ENCODE data around the gene KRT78. TPM values are rescaled to one million over a fixed set of nuclear protein-coding genes. Genes with fewer than 3 reads are reported as not detected.
A peak's percentile ranks its signal among the peaks of the same experiment; 100 is the strongest.

KRT78 gene
- total and polyA plus RNA-seq, 3 experiments from 2014 or later, result not detected

- Mint-ChIP-seq H3K27me3 (peaks cover 0 to 4% of the 10 kb centered on the region in 2 donors), H3K36me3 (no peaks in the 10 kb centered on the region), H3K4me1 (no peaks in the 10 kb centered on the region), H3K9me3 (no peaks in the 10 kb centered on the region), H3K4me3 (no peak overlapping the region), H3K27ac (no peak overlapping the region)
- H3K9me3 ChIP-seq (ENCODE audit: low read length), result no peaks in the 10 kb centered on the region
- H3K4me1 ChIP-seq (ENCODE audit: insufficient read depth, low read length), result no peaks in the 10 kb centered on the region
- H3K36me3 ChIP-seq (ENCODE audit: insufficient read depth, low read length), result no peaks in the 10 kb centered on the region
- ChIA-PET POLR2A (no interaction called here), CTCF (no interaction called here)
- H3K27ac ChIP-seq (ENCODE audit: low read depth, low read length), result no peak overlapping the region
- H3K27me3 ChIP-seq (ENCODE audit: insufficient read depth, low read length, poor library complexity, severe bottlenecking), result no peaks in the 10 kb centered on the region
- no peak for DNase-seq
- no peak overlapping the region for H3K4me3 ChIP-seq (ENCODE audit: low read length)
These were observed 20.2 kb downstream of the KRT78 start for GRCh38 chr12:52828591-52829021.

- no peak for DNase-seq
- Histone ChIP-seq H3K27ac (ENCODE audit: low read depth, low read length) (no peak overlapping the region), H3K27me3 (ENCODE audit: insufficient read depth, low read length, poor library complexity, severe bottlenecking) (no peaks in the 10 kb centered on the region), H3K36me3 (ENCODE audit: insufficient read depth, low read length) (no peaks in the 10 kb centered on the region), H3K4me3 (ENCODE audit: low read length) (no peak overlapping the region), H3K4me1 (ENCODE audit: insufficient read depth, low read length) (no peaks in the 10 kb centered on the region), H3K9me3 (ENCODE audit: low read length) (no peaks in the 10 kb centered on the region)
- Mint-ChIP-seq H3K27ac (no peak overlapping the region), H3K36me3 (no peaks in the 10 kb centered on the region), H3K4me3 (no peak overlapping the region), H3K9me3 (no peaks in the 10 kb centered on the region), H3K27me3 (peaks cover 0 to 6% of the 10 kb centered on the region in 2 donors), H3K4me1 (no peaks in the 10 kb centered on the region)
- ChIA-PET POLR2A (no interaction called here), CTCF (no interaction called here)
These were observed 20.6 kb downstream of the KRT78 start for GRCh38 chr12:52828156-52828555.

GRCh38 chr12:52827499-52828090 is 21.2 kb downstream of the KRT78 start:
- no peaks in the 10 kb centered on the region for H3K9me3 ChIP-seq (ENCODE audit: low read length)
- no peaks in the 10 kb centered on the region for H3K9me3 Mint-ChIP-seq
- H3K27ac ChIP-seq (ENCODE audit: low read depth, low read length), result no peak overlapping the region
- peaks cover 0 to 8% of the 10 kb centered on the region in 2 donors for H3K27me3 Mint-ChIP-seq
- no peaks in the 10 kb centered on the region for H3K36me3 ChIP-seq (ENCODE audit: insufficient read depth, low read length)
- POLR2A ChIA-PET, result no interaction called here
- no peaks in the 10 kb centered on the region for H3K4me1 ChIP-seq (ENCODE audit: insufficient read depth, low read length)
- no peaks in the 10 kb centered on the region for H3K36me3 Mint-ChIP-seq
- H3K27ac Mint-ChIP-seq, result no peak overlapping the region
- no peak overlapping the region for H3K4me3 Mint-ChIP-seq
- CTCF ChIA-PET, result no interaction called here
- H3K27me3 ChIP-seq (ENCODE audit: insufficient read depth, low read length, poor library complexity, severe bottlenecking), result no peaks in the 10 kb centered on the region
- H3K4me1 Mint-ChIP-seq, result no peaks in the 10 kb centered on the region
- DNase-seq, result no peak
- no peak overlapping the region for H3K4me3 ChIP-seq (ENCODE audit: low read length)

GRCh38 chr12:52826611-52827498 is 21.9 kb downstream of the KRT78 start:
- Mint-ChIP-seq H3K4me3 (no peak overlapping the region), H3K27me3 (peaks cover 0 to 8% of the 10 kb centered on the region in 2 donors), H3K9me3 (no peaks in the 10 kb centered on the region), H3K4me1 (no peaks in the 10 kb centered on the region), H3K27ac (no peak overlapping the region), H3K36me3 (no peaks in the 10 kb centered on the region)
- H3K4me3 ChIP-seq (ENCODE audit: low read length), result no peak overlapping the region
- no peaks in the 10 kb centered on the region for H3K9me3 ChIP-seq (ENCODE audit: low read length)
- CTCF ChIA-PET, result no interaction called here
- H3K27ac ChIP-seq (ENCODE audit: low read depth, low read length), result no peak overlapping the region
- no peaks in the 10 kb centered on the region for H3K4me1 ChIP-seq (ENCODE audit: insufficient read depth, low read length)
- no peak for DNase-seq
- H3K36me3 ChIP-seq (ENCODE audit: insufficient read depth, low read length), result no peaks in the 10 kb centered on the region
- POLR2A ChIA-PET, result no interaction called here
- no peaks in the 10 kb centered on the region for H3K27me3 ChIP-seq (ENCODE audit: insufficient read depth, low read length, poor library complexity, severe bottlenecking)

- no peak overlapping the region for H3K4me3 Mint-ChIP-seq
- no peak for DNase-seq
- CTCF ChIA-PET, result no interaction called here
- no peaks in the 10 kb centered on the region for H3K36me3 ChIP-seq (ENCODE audit: insufficient read depth, low read length)
- no peaks in the 10 kb centered on the region for H3K9me3 Mint-ChIP-seq
- no peaks in the 10 kb centered on the region for H3K27me3 ChIP-seq (ENCODE audit: insufficient read depth, low read length, poor library complexity, severe bottlenecking)
- H3K4me3 ChIP-seq (ENCODE audit: low read length), result no peak overlapping the region
- H3K27ac Mint-ChIP-seq, result no peak overlapping the region
- H3K9me3 ChIP-seq (ENCODE audit: low read length), result no peaks in the 10 kb centered on the region
- H3K4me1 ChIP-seq (ENCODE audit: insufficient read depth, low read length), result no peaks in the 10 kb centered on the region
- no peak overlapping the region for H3K27ac ChIP-seq (ENCODE audit: low read depth, low read length)
- H3K4me1 Mint-ChIP-seq, result no peaks in the 10 kb centered on the region
- peaks cover 0 to 8% of the 10 kb centered on the region in 2 donors for H3K27me3 Mint-ChIP-seq
- no peaks in the 10 kb centered on the region for H3K36me3 Mint-ChIP-seq
- POLR2A ChIA-PET, result no interaction called here
These were observed 22.8 kb downstream of the KRT78 start for GRCh38 chr12:52825961-52826360.

- no peak overlapping the region for H3K4me3 ChIP-seq (ENCODE audit: low read length)
- POLR2A ChIA-PET, result no interaction called here
- no peaks in the 10 kb centered on the region for H3K27me3 ChIP-seq (ENCODE audit: insufficient read depth, low read length, poor library complexity, severe bottlenecking)
- CTCF ChIA-PET, result interaction anchor here (0.9 kb wide), 1 partner anchor 12 kb away, joined by 3 read pairs; no protein-coding TSS in a partner anchor
- peaks cover 0 to 13% of the 10 kb centered on the region in 2 donors for H3K27me3 Mint-ChIP-seq
- no peaks in the 10 kb centered on the region for H3K36me3 Mint-ChIP-seq
- no peaks in the 10 kb centered on the region for H3K36me3 ChIP-seq (ENCODE audit: insufficient read depth, low read length)
- no peak overlapping the region for H3K27ac ChIP-seq (ENCODE audit: low read depth, low read length)
- H3K4me1 Mint-ChIP-seq, result no peaks in the 10 kb centered on the region
- H3K4me3 Mint-ChIP-seq, result no peak overlapping the region
- no peaks in the 10 kb centered on the region for H3K9me3 ChIP-seq (ENCODE audit: low read length)
- H3K4me1 ChIP-seq (ENCODE audit: insufficient read depth, low read length), result no peaks in the 10 kb centered on the region
- H3K27ac Mint-ChIP-seq, result peak overlapping the region in 1 of 8 donors; percentile 30
- H3K9me3 Mint-ChIP-seq, result no peaks in the 10 kb centered on the region
- no peak for DNase-seq
These were observed 23.9 kb downstream of the KRT78 start for GRCh38 chr12:52824741-52825410.

GRCh38 chr12:52823761-52824450 is 24.9 kb downstream of the KRT78 start:
- H3K36me3 ChIP-seq (ENCODE audit: insufficient read depth, low read length), result no peaks in the 10 kb centered on the region
- Mint-ChIP-seq H3K36me3 (no peaks in the 10 kb centered on the region), H3K4me3 (no peak overlapping the region), H3K27me3 (peaks cover under 1 to 17% of the 10 kb centered on the region in 2 donors), H3K9me3 (no peaks in the 10 kb centered on the region), H3K4me1 (no peaks in the 10 kb centered on the region), H3K27ac (peak overlapping the region in 1 of 8 donors; percentile 66)
- no peak for DNase-seq
- no peaks in the 10 kb centered on the region for H3K4me1 ChIP-seq (ENCODE audit: insufficient read depth, low read length)
- CTCF ChIA-PET, result interaction anchor here (0.9 kb wide), 1 partner anchor 13 kb away, joined by 3 read pairs; no protein-coding TSS in a partner anchor
- H3K4me3 ChIP-seq (ENCODE audit: low read length), result no peak overlapping the region
- no peaks in the 10 kb centered on the region for H3K9me3 ChIP-seq (ENCODE audit: low read length)
- no peaks in the 10 kb centered on the region for H3K27me3 ChIP-seq (ENCODE audit: insufficient read depth, low read length, poor library complexity, severe bottlenecking)
- H3K27ac ChIP-seq (ENCODE audit: low read depth, low read length), result no peak overlapping the region
- POLR2A ChIA-PET, result no interaction called here

All from CD8-positive, alpha-beta memory T cell (primary cell).